Activated CD4-positive, CD25-positive, alpha-beta regulatory T cell treated with anti-CD3 and anti-CD28 coated beads, Interleukin-2, amount 50 U/mL, for 24 hours (primary cell): ENCODE results near the gene APBA3.

Source experiments
- ATAC-seq, 2 donors: fragments of 150-1000 bp; cut with Tn5 transposase; one replicate each; pipeline ENCODE4 v1.10.0; 2021; ENCODE audit warnings: mild to moderate bottlenecking in 1 of 2, moderate library complexity in 1 of 2

APBA3 gene

DNA sequence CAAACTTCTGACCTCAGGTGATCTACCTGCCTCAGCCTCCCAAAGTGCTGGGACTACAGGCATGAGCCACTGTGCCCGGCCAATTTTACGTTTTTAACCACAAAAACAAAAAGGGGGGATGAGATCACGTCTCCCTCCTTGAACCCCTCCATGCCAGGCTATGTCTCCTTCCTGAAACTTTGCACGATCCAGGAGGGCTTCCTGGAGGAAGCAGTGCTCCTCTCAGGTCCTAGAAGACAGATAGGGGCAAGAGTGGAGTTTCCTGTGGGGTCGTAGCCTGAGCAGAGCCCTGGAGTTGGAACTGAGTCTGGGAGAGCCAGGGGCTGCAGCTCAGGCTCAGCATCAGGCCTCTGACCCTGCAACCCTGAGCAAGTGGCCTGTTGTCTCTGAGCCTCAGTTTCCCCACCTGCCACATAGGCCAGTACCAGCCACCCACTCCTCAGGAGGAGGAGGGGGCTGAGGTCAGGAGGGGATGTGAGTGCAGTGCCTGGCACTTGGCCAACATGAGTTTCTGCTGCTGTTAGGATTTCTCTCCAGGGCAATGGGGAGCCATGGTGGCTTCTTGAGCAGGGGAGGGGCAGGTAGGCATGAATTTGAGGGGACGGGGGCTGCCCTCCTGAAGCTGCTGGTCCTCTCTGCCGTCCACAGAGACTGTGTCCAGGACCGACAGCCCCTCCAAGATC lies 16.0 kb downstream of the APBA3 start:
- no peak for ATAC-seq

GRCh38 chr19:3743486-3743885 lies 18.0 kb downstream of the APBA3 start:
- no peak for ATAC-seq

DNA sequence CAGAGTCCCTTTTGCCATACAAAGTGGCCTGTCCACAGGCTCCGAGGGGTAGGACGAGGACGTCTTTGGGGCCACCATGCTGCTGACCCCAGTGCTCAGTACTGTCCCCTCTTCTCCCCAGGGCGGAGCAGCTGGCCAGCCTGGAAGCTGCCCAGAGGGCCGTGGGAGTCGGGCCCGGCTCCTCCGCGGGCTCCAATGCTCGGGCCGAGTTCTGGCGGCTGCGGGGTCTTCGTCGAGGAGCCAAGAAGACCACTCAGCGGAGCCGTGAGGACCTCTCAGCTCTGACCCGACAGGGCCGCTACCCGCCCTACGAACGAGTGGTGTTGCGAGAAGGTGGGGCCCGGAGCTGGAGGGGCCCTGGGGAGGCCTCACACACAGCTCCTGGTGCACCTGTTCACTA lies 21.1 kb downstream of the APBA3 start:
- no peak for ATAC-seq

DNA sequence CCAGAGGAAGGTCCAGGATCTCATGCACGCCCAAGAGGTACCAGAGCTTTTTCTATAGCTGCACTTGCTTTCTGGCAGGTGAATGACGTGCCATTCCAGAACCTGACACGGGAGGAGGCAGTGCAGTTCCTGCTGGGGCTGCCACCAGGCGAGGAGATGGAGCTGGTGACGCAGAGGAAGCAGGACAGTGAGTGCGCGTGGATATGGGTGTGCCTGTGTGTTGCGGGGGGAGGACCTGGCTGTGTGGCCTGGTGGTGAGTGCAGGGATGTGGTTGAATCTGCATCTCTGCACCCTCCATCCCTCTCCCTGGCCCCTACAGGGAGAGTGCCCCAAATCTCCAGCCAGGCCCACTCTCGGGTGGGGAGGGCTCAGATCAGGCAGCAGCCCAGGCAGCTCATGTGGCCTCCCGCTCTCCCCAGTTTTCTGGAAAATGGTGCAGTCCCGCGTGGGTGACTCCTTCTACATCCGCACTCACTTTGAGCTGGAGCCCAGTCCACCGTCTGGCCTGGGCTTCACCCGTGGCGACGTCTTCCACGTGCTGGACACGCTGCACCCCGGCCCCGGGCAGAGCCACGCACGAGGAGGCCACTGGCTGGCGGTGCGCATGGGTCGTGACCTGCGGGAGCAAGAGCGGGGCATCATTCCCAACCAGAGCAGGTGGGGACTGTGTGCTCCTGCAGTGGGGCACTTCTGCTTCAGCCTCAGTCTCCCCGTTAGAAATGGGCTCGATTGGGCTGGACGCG lies 22.8 kb downstream of the APBA3 start:
- ATAC-seq = no peak

DNA sequence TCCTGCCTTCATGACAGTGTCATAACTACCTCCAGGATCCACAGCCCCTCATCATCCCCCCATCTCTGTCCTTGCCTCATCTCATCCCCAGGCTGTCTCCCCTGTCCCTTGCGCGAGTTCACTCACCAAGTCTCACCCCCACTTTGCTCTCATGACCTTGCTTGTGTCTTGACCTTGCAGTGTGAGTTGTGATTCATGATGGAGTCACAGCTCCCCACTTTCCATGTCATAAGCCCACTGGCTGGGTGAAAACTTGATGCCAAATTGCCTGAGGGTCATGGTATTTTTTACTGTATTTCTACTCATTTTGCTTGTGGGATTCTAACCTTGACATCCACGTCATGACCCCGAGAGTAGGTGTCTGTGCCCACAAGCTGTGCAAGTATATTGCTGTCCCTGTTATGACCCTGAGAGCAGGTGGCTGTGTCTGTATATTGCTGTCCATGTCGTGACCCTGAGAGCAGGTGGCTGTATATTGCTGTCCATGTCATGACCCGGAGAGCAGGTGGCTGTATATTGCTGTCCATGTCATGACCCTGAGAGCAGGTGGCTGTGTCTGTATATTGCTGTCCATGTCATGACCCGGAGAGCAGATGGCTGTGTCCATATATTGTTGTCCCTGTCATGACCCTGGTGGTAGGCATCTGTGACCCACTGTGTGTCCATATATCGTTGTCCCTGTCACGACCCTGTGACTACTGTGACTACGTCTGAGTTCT lies 23.8 kb downstream of the APBA3 start:
- peak in 1 of 2 donors; percentile 33 for ATAC-seq

DNA sequence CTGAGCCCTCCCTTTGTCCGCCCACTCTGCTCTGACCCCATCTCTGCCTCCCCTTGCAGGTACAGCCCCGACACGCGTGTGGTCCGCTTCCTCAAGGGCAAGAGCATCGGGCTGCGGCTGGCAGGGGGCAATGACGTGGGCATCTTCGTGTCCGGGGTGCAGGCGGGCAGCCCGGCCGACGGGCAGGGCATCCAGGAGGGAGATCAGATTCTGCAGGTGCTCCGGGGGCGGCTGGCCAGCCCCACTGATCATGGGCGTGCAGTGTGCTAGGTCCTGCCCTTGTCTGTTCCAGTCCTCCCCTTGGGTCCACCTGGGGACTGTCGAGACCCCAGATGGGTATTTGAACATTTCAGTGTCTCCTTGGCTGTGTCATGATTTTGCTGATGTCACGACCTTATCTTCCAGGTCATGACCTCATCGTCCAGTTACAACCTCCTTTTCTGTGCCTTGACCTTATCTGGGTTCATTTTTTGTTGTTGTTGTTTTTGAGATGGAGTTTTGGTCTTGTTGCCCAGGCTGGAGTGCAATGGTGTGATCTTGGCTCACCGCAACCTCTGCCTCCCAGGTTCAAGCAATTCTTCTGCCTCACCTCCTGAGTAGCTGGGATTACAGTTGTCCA lies 25.3 kb downstream of the APBA3 start:
- ATAC-seq = no peak

GRCh38 chr19:3734310-3734600 lies 27.2 kb downstream of the APBA3 start:
- ATAC-seq = no peak

GRCh38 chr19:3733549-3734309 lies 27.8 kb downstream of the APBA3 start:
- no peak for ATAC-seq

- no peak for ATAC-seq
Observed at GRCh38 chr19:3732108-3732507, 29.4 kb downstream of the APBA3 start.

- ATAC-seq = no peak
Observed at GRCh38 chr19:3730457-3730958, 31.0 kb downstream of the APBA3 start.

- no peak for ATAC-seq
Observed at GRCh38 chr19:3725640-3726310, 35.7 kb downstream of the APBA3 start.

DNA sequence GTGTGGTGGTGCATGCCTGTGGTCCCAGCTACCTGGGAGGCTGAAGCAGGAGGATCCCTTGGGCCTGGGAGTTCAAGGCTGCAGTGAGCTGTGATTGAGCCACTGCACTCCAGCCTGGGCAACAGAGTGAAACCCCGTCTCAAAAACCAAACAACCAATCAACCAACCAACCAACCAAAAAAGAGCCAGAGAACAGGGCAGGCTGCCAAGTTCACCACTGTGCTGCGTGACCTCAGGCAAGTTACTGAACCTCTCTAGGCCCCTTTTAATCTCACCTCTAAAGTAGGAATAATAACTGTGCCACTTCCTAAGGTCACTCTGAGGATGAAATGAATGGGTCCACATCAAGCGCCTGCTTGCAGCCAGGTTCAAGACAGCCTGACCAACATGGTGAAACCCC lies 36.4 kb downstream of the APBA3 start:
- no peak for ATAC-seq

- ATAC-seq = no peak
Observed at GRCh38 chr19:3723883-3724282, 37.6 kb downstream of the APBA3 start.

- ATAC-seq = no peak
Observed at GRCh38 chr19:3723110-3723488, 38.4 kb downstream of the APBA3 start.

GRCh38 chr19:3722443-3723109 lies 38.9 kb downstream of the APBA3 start:
- ATAC-seq = no peak

DNA sequence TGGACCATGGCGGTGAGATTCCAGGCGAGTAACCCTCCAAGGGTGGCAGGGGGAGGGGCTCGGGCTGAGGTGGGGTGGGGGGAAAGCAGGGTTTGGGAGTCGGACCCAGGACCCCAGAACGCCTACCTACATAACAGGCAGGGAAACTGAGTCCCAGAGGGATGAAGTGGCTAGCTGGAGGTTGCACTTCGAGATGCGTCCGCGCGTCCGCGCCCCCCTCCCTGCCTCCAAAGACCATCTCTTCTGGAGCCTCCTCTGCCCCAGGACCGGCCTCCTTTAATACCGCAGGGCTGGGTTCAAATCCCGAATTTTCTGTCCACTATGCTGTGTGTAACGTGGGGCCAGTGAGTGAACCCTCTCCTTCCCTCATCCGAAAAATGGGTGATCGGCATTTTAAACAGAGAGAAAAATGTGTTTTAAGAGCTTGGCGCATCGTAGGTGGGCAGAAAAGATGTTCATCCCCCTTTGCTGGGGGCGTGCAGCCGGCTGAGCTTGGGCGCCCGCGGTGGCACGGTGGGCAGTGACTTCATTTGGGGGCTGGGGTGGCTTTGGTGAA lies 39.5 kb downstream of the APBA3 start:
- no peak for ATAC-seq

DNA sequence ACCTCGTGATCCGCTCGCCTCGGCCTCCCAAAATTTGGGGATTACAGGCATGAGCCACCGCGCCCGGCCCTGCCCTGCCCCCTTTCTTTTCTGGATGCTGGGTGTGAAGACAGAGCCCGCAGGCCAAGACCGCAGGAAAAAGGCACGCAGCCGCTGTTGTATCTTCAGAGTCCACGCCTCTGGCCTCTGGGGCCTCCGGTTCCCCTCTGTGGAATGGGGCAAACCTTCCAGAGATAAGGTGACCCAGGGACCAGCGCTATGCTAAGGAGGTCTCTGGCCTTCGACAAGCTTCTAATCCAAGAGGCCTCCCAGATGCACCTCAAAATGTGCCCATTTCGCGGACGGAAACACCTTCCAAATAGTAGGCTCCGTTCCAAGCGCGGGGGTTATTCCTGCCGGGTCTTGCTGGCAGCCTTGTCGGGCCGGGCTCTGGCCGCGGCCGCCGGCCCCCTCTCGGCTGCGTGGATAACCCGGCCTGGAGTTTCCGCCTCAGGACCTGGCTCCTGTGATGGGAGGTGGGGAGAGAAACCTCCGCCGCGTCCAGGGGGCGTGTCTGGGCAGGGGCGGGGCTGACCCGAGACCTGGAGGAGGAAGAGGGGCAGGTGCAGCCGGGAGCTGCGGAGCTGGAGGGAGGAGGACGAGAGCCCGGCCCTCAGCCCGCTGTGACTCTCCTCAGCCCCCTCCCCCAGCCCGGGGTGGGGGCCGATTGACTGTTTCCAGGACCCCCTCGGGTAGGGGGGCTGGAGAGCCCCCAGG lies 40.2 kb downstream of the APBA3 start:
- ATAC-seq = peak; percentile 86 to 94

DNA sequence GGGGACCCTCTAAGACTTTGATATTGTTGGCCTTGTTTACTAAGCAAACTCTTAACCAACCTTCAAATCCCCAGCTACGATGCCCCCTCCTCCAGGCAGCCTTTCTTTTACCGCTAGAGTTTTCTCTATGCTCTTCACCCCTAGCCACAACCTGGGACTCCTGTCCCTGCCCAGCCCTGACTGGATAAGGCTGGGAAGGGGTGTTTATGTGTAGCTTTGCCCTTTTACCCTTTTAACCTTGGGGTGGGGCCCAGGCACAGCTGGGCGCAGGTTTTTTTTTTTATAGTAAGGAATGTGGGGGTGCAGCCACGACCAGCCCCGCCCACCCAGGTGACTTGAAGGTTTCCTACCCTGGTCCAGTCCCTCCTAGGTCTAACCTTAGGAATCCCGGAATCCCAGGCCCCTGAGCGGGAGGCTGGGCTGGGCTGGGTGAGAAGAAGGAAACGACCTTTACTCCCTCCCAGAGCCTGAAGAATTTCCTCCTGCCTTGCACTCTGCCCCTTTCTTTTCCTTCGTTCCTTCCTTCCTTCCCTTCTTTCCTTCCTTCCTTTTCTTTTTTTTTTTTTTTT lies 41.1 kb downstream of the APBA3 start:
- no peak for ATAC-seq

GRCh38 chr19:3719868-3720267 lies 41.6 kb downstream of the APBA3 start:
- ATAC-seq = no peak

DNA sequence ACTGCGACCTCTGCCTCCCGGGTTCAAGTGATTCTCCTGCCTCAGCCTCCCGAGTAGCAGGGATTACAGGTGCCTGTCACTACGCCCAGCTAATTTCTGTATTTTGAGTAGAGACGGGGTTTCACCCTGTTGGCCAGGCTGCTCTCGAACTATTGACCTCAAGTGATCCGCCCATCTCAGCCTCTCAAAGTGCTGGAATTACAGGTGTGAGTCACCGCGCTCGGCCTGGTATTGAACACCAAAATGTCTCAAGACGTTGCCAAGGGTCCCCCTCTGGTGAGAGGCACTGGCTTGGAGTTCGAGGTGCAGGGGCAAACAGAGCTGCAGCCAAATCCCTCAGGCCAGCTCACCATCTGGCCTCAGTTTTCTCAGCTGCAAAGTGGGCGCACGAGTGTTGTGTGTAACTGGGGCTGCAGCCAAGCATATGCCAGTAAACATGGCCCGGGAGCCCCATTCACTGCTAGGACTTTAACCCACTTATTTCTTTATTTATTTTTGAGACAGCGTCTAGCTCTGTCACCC lies 45.3 kb downstream of the APBA3 start:
- ATAC-seq = no peak
